ENCODE data around the gene MAT1A.

DNA sequence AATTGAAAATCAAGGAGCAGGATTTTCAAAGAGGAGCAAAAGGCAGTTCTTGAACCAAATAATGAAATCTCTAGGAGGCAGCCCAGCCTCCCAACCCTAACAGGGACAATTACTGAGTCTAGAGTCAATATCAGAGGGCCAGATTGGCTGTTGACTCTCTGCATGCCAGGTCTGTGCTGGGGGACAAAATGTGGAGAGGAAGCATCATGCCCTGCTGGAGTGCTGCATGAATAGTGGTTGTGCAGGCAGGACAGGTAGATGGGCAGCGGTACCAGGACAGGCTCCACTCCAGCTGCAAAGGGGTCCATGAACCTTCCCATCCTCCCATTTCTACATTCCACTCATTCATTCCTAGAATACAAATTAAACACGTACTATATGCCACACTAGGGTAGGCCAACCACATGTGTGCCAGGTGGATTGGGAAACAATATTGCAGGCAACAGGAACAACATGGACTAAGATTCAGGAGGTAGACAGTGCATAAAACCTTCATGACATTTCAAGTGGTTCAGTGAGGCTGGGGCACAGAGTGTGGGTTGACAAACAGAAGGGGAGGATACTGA is 30.4 kb upstream of the MAT1A start:
- TF ChIP-seq POLR2AphosphoS5 (IDR thresholded peaks at IDR 0.05; ENCODE audit: low read depth, low read length), result no peak
- no peak for TF ChIP-seq TCF12 (IDR thresholded peaks at IDR 0.05; ENCODE audit: low read depth, low read length)
- TF ChIP-seq, protein P1, sequence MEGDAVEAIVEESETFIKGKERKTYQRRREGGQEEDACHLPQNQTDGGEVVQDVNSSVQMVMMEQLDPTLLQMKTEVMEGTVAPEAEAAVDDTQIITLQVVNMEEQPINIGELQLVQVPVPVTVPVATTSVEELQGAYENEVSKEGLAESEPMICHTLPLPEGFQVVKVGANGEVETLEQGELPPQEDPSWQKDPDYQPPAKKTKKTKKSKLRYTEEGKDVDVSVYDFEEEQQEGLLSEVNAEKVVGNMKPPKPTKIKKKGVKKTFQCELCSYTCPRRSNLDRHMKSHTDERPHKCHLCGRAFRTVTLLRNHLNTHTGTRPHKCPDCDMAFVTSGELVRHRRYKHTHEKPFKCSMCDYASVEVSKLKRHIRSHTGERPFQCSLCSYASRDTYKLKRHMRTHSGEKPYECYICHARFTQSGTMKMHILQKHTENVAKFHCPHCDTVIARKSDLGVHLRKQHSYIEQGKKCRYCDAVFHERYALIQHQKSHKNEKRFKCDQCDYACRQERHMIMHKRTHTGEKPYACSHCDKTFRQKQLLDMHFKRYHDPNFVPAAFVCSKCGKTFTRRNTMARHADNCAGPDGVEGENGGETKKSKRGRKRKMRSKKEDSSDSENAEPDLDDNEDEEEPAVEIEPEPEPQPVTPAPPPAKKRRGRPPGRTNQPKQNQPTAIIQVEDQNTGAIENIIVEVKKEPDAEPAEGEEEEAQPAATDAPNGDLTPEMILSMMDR (IDR thresholded peaks at IDR 0.05; ENCODE audit: control extremely low read depth in 1 of 3, insufficient read depth in 1 of 3, low read depth in 1 of 3, low read length in 3 of 3), result no peak
- no peak for TF ChIP-seq CREB1 (IDR thresholded peaks at IDR 0.05)
- no peak for TF ChIP-seq POLR2A (IDR thresholded peaks at IDR 0.05; ENCODE audit: control extremely low read depth in 1 of 2, low read depth in 2 of 2, low read length in 2 of 2)
- no peak for TF ChIP-seq EGR1 (IDR thresholded peaks at IDR 0.05; ENCODE audit: borderline replicate concordance, low read depth, low read length)
- no peak for TF ChIP-seq KDM5A (IDR thresholded peaks at IDR 0.05; ENCODE audit: low read length)
- no peak for TF ChIP-seq GABPA (IDR thresholded peaks at IDR 0.05; ENCODE audit: borderline replicate concordance, insufficient read depth, low read length)
- no peak for TF ChIP-seq FOSL1 (IDR thresholded peaks at IDR 0.05; ENCODE audit: insufficient read depth, low read depth, low read length)
